Endodermal cell (in vitro differentiated cells): ENCODE measurements around the gene FARP1. TPM values are rescaled to one million over a fixed set of nuclear protein-coding genes. Genes with fewer than 3 reads are reported as not detected.

Source experiments
- DNase-seq: peaks from one replicate; pipeline ENCODE4 v3.0.0-alpha.2; 2017
- H3K27ac ChIP-seq: 2 replicates; pipeline ENCODE4 v1.5.1; 2013; ENCODE audit warnings: mild to moderate bottlenecking, low read depth, low read length, moderate library complexity
- H3K27me3 ChIP-seq: 2 replicates; pipeline ENCODE4 v1.6.1; 2013; ENCODE audit warnings: mild to moderate bottlenecking, low read length, moderate library complexity; ENCODE audit not compliant: insufficient read depth, control insufficient read depth, poor library complexity, severe bottlenecking
- H3K36me3 ChIP-seq: 2 replicates; pipeline ENCODE4 v1.7.0; 2013; ENCODE audit warnings: mild to moderate bottlenecking, low read length, moderate library complexity; ENCODE audit not compliant: control insufficient read depth, insufficient read depth
- H3K4me1 ChIP-seq: one replicate; pipeline ENCODE4 v1.7.0; 2013; ENCODE audit warnings: low read length; ENCODE audit not compliant: control insufficient read depth, insufficient read depth
- H3K4me3 ChIP-seq: 2 replicates; pipeline ENCODE4 v1.5.1; 2013; ENCODE audit warnings: mild to moderate bottlenecking, low read length, moderate library complexity
- H3K9ac ChIP-seq: 2 replicates; pipeline ENCODE4 v1.6.1; 2013; ENCODE audit warnings: mild to moderate bottlenecking, low read length, moderate library complexity; ENCODE audit not compliant: poor library complexity, severe bottlenecking; ENCODE audit errors: extremely low read depth
- H3K9me3 ChIP-seq: 2 replicates; pipeline ENCODE4 v1.6.1; 2013; ENCODE audit warnings: mild to moderate bottlenecking, low read length, moderate library complexity; ENCODE audit not compliant: control insufficient read depth
- H3K27ac Mint-ChIP-seq: 2 replicates; pipeline ENCODE4 v1.8.0; 2020; ENCODE audit warnings: mixed read lengths
- H3K27me3 Mint-ChIP-seq: 2 replicates; pipeline ENCODE4 v1.8.0; 2021; ENCODE audit warnings: mild to moderate bottlenecking, mixed read lengths; ENCODE audit not compliant: insufficient read depth
- H3K36me3 Mint-ChIP-seq: 2 replicates; pipeline ENCODE4 v1.8.0; 2020; ENCODE audit warnings: low read depth, mixed read lengths
- H3K4me1 Mint-ChIP-seq: 2 replicates; pipeline ENCODE4 v1.8.0; 2020; ENCODE audit warnings: mixed read lengths
- H3K4me3 Mint-ChIP-seq: 2 replicates; pipeline ENCODE4 v1.8.0; 2020; ENCODE audit warnings: mild to moderate bottlenecking, moderate library complexity, mixed read lengths
- H3K9me3 Mint-ChIP-seq: 2 replicates; pipeline ENCODE4 v1.8.0; 2020; ENCODE audit warnings: mild to moderate bottlenecking, mixed read lengths
- WGBS, 2 experiments: methylation state at CpG; one replicate each; pipeline versions ENCODE4 v1.1.5 to v1.1.7; 2013; ENCODE audit warnings: missing lambda C conversion rate in 2 of 2, mixed read lengths in 1 of 2; ENCODE audit not compliant: insufficient coverage in 1 of 2, insufficient read length in 1 of 2; 5-methylcytosine and 5-hydroxymethylcytosine counted together
- total RNA-seq, 2 donors: library from RNA; stranded (reverse); fragmentation: NEBNext Ultra II Directional in 1 of 2; extraction: Animal tissue kit (Norgen Biotek cat#: 25700) in 1 of 2; gene quantifications; 2 replicates in 1 of 2; 3 replicates in 1 of 2; pipeline ENCODE4 v1.2.1, GENCODE V29; 2021
- TF ChIP-seq, protein P1 (sequence below): fragments of 200-600 bp; sonication (generic); conservative IDR thresholded peaks from 2 replicates; pipeline ENCODE4 v1.5.0; 2021; ENCODE audit warnings: antibody characterized with exemption, mild to moderate bottlenecking

Gene FARP1
- total RNA-seq, 2 donors from 2014 or later = 237 to 319 TPM

DNA sequence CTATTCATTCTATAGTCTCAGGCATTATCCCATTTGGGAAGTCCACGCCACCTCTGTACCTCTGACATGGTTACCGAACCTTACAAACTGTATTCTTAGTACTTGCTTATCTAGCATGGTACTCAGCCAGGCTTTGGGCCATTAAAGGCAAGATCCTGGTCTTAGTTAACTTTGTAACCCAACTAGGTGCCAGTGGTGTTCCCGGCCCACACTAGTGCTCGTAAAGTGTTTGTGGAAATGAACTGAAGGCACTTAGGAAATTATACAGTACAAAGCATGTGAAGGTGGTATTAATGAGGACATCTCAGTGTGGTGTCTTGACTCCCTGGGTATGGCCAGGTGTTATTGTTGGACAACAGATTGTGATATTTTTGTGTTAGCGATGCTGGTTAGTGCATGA lies 122.0 kb downstream of the FARP1 start:
- H3K27me3 ChIP-seq = no peaks in the 10 kb centered on the region
- Mint-ChIP-seq H3K4me1 (peaks cover 53% of the 10 kb centered on the region), H3K9me3 (no peaks in the 10 kb centered on the region), H3K36me3 (peaks cover 13% of the 10 kb centered on the region), H3K27ac (no peak overlapping the region), H3K27me3 (no peaks in the 10 kb centered on the region), H3K4me3 (no peak overlapping the region)
- H3K4me3 ChIP-seq = no peak overlapping the region
- peaks cover 28% of the 10 kb centered on the region for H3K36me3 ChIP-seq
- H3K9ac ChIP-seq = no peak overlapping the region
- TF ChIP-seq, protein P1, sequence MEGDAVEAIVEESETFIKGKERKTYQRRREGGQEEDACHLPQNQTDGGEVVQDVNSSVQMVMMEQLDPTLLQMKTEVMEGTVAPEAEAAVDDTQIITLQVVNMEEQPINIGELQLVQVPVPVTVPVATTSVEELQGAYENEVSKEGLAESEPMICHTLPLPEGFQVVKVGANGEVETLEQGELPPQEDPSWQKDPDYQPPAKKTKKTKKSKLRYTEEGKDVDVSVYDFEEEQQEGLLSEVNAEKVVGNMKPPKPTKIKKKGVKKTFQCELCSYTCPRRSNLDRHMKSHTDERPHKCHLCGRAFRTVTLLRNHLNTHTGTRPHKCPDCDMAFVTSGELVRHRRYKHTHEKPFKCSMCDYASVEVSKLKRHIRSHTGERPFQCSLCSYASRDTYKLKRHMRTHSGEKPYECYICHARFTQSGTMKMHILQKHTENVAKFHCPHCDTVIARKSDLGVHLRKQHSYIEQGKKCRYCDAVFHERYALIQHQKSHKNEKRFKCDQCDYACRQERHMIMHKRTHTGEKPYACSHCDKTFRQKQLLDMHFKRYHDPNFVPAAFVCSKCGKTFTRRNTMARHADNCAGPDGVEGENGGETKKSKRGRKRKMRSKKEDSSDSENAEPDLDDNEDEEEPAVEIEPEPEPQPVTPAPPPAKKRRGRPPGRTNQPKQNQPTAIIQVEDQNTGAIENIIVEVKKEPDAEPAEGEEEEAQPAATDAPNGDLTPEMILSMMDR = no peak
- peak; percentile 2 for DNase-seq
- 96% methylated on average over 4 of the region's 5 CpGs for WGBS, 2 experiments
- H3K27ac ChIP-seq = no peak overlapping the region
- H3K4me1 ChIP-seq = peaks cover 10% of the 10 kb centered on the region
- no peaks in the 10 kb centered on the region for H3K9me3 ChIP-seq

- no peak overlapping the region for H3K4me3 ChIP-seq
- no peak overlapping the region for H3K27ac ChIP-seq
- H3K9me3 ChIP-seq = no peaks in the 10 kb centered on the region
- Mint-ChIP-seq H3K36me3 (peaks cover 19% of the 10 kb centered on the region), H3K4me3 (no peak overlapping the region), H3K27me3 (no peaks in the 10 kb centered on the region), H3K4me1 (peaks cover 49% of the 10 kb centered on the region), H3K27ac (no peak overlapping the region), H3K9me3 (no peaks in the 10 kb centered on the region)
- no peak overlapping the region for H3K9ac ChIP-seq
- TF ChIP-seq, protein P1 = no peak
- whole genome bisulfite sequencing, 2 experiments = 91 to 94% methylated on average over 7 to 10 of the region's 10 CpGs
- no peaks in the 10 kb centered on the region for H3K27me3 ChIP-seq
- peak; percentile 32 for DNase-seq
- peaks cover 33% of the 10 kb centered on the region for H3K36me3 ChIP-seq
- H3K4me1 ChIP-seq = peaks cover 15% of the 10 kb centered on the region
These were observed 123.0 kb downstream of the FARP1 start for GRCh38 chr13:98265692-98266551.

GRCh38 chr13:98267080-98267912 lies 124.4 kb downstream of the FARP1 start:
- H3K36me3 Mint-ChIP-seq = peaks cover 23% of the 10 kb centered on the region
- TF ChIP-seq, protein P1 = no peak
- no peaks in the 10 kb centered on the region for H3K27me3 Mint-ChIP-seq
- Histone ChIP-seq H3K9ac (no peak overlapping the region), H3K4me3 (no peak overlapping the region), H3K36me3 (peaks cover 35% of the 10 kb centered on the region), H3K27ac (no peak overlapping the region), H3K27me3 (no peaks in the 10 kb centered on the region), H3K4me1 (peaks cover 18% of the 10 kb centered on the region), H3K9me3 (no peaks in the 10 kb centered on the region)
- H3K9me3 Mint-ChIP-seq = no peaks in the 10 kb centered on the region
- peak; percentile 33 for DNase-seq
- peak overlapping the region; percentile 61 for H3K27ac Mint-ChIP-seq
- H3K4me3 Mint-ChIP-seq = no peak overlapping the region
- peaks cover 51% of the 10 kb centered on the region for H3K4me1 Mint-ChIP-seq
- 91 to 92% methylated on average over 12 to 18 of the region's 18 CpGs for WGBS, 2 experiments
